Activated CD8-positive, alpha-beta T cell treated with anti-CD3 and anti-CD28 coated beads for 36 hours (primary cell): ENCODE measurements around the gene PRPF38A. TPM values are rescaled to one million over a fixed set of nuclear protein-coding genes. Genes with fewer than 3 reads are reported as not detected.
A peak's percentile ranks its signal among the peaks of the same experiment; 100 is the strongest.

Experiments used
- ATAC-seq: fragments of 200-7000 bp; cut with Tn5 transposase; one replicate; pipeline ENCODE4 v1.10.0; 2021; ENCODE audit warnings: mild to moderate bottlenecking, moderate library complexity
- CTCF ChIA-PET: fragments of 350-600 bp; sonication (Branson Sonifier 250); formaldehyde crosslinking; loops from one replicate; lab custom pipeline; 2021; ENCODE audit warnings: antibody characterized with exemption; lab: Charles Lee
- POLR2A ChIA-PET: fragments of 350-600 bp; sonication (Branson Sonifier 250); formaldehyde crosslinking; loops from one replicate; lab custom pipeline; 2021; ENCODE audit warnings: antibody characterized with exemption; lab: Charles Lee
- DNase-seq: peaks from one replicate; pipeline ENCODE4 v3.0.0-alpha.2; 2020
- H3K27ac Mint-ChIP-seq: one replicate; pipeline ENCODE4 v1.8.0; 2021; ENCODE audit warnings: mild to moderate bottlenecking, mixed read lengths
- H3K27me3 Mint-ChIP-seq: one replicate; pipeline ENCODE4 v1.8.0; 2021; ENCODE audit warnings: mixed read lengths
- H3K36me3 Mint-ChIP-seq: one replicate; pipeline ENCODE4 v1.8.0; 2021; ENCODE audit warnings: low read depth, mixed read lengths
- H3K4me1 Mint-ChIP-seq: one replicate; pipeline ENCODE4 v1.8.0; 2021; ENCODE audit warnings: low read depth, mixed read lengths
- H3K4me3 Mint-ChIP-seq: one replicate; pipeline ENCODE4 v1.8.0; 2021; ENCODE audit warnings: mild to moderate bottlenecking, moderate library complexity, mixed read lengths
- H3K9me3 Mint-ChIP-seq: one replicate; pipeline ENCODE4 v1.8.0; 2021; ENCODE audit warnings: mixed read lengths
- CTCF ChIP-seq: fragments of 200-600 bp; IDR thresholded peaks from one replicate; pipeline ENCODE4 v1.8.0; 2022; ENCODE audit warnings: antibody characterized with exemption, mild to moderate bottlenecking
- intact Hi-C: fragments of 100-400 bp; cut with micrococcal nuclease; formaldehyde crosslinking; loops from one replicate; pipeline ENCODE4 v1.10.0; 2022
- total RNA-seq, 2 experiments: library from RNA; stranded (reverse); gene quantifications; one replicate each; pipeline ENCODE4 v1.2.3, GENCODE V29; 2021

PRPF38A gene
- total RNA-seq, 2 experiments from 2014 or later = 81.3 to 85.8 TPM

DNA sequence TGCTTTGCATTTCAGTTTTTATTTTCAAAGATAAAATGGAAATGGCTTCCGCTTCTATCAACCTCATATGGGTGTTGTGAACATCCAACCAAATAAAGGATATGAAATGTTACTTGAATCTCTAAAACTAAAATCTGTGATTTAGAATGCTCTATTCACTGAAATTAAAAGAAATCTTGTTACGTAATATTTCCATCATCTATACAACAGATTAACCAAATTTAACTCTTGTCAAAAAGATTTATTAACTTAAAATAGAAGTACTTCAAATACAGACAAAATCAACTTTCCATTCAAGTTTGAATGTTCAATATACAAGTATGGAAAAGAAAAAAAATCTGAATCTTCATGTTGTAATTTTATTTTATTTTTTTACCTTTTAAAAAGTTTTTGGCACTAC is 18.7 kb downstream of the PRPF38A start:
- TF ChIP-seq CTCF = no peak
- POLR2A ChIA-PET = interaction anchor here (0.9 to 1.6 kb wide), 7 partner anchors 9 to 58 kb away, joined by 3 to 21 read pairs (median 6); partner anchors contain the start of genes ORC1 and PRPF38A
- intact Hi-C loops = loop anchor here (10.0 kb wide), 2 partner anchors 132 to 262 kb away; partner anchors contain the start of gene TUT4
- Mint-ChIP-seq H3K36me3 (peaks cover 48% of the 10 kb centered on the region), H3K9me3 (no peaks in the 10 kb centered on the region), H3K27me3 (no peaks in the 10 kb centered on the region), H3K4me1 (peaks cover 48% of the 10 kb centered on the region), H3K27ac (peak overlapping the region; percentile 25), H3K4me3 (no peak overlapping the region)
- ATAC-seq = no peak
- no peak for DNase-seq
- CTCF ChIA-PET = interaction anchor here (1.1 to 2.1 kb wide), 4 partner anchors 14 to 263 kb away, joined by 3 to 7 read pairs (median 3); no protein-coding TSS in a partner anchor

DNA sequence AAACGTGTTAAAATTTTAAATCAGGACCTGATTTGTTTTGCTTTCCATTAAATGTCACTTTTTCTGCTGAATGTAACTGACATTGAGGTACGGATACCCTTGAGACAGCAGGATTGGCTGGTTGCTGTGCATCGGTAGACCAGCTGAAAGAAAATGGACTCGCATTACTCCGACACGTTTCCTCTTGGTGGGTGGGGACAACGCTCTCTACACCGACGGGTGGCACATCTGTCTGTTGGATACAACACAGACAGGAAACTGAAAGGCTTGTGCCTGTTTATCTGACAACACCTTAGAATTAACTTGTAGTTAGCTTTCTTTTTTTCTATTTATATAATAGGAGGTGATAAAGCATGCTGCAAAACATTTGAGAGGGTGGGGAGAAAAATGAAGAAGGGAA is 19.4 kb downstream of the PRPF38A start:
- ATAC-seq (peak; percentile 93), DNase-seq (peak; percentile 86)
- Mint-ChIP-seq H3K4me1 (peaks cover 43% of the 10 kb centered on the region), H3K4me3 (peak overlapping the region; percentile 54), H3K27me3 (no peaks in the 10 kb centered on the region), H3K36me3 (peaks cover 44% of the 10 kb centered on the region), H3K27ac (peak overlapping the region; percentile 95), H3K9me3 (no peaks in the 10 kb centered on the region)
- POLR2A ChIA-PET = interaction anchor here (0.8 to 1.6 kb wide), 9 partner anchors 11 to 280 kb away, joined by 3 to 21 read pairs (median 4); partner anchors contain the start of genes ORC1 and PRPF38A
- intact Hi-C loops = loop anchor here (10.0 kb wide), 2 partner anchors 131 to 261 kb away; partner anchors contain the start of gene TUT4
- CTCF ChIA-PET = interaction anchor here (0.7 to 2.1 kb wide), 7 partner anchors 9 to 264 kb away, joined by 3 to 7 read pairs (median 3); no protein-coding TSS in a partner anchor
- TF ChIP-seq CTCF = no peak

- ChIA-PET POLR2A (interaction anchor here (0.8 to 1.6 kb wide), 9 partner anchors 11 to 279 kb away, joined by 3 to 21 read pairs (median 4); partner anchors contain the start of genes ORC1 and PRPF38A), CTCF (interaction anchor here (0.7 to 2.1 kb wide), 7 partner anchors 9 to 263 kb away, joined by 3 to 7 read pairs (median 3); no protein-coding TSS in a partner anchor)
- H3K4me3 Mint-ChIP-seq = peak overlapping the region; percentile 54
- H3K4me1 Mint-ChIP-seq = peaks cover 41% of the 10 kb centered on the region
- H3K27ac Mint-ChIP-seq = peak overlapping the region; percentile 95
- ATAC-seq (peak; percentile 91), DNase-seq (peak; percentile 39)
- H3K36me3 Mint-ChIP-seq = peaks cover 45% of the 10 kb centered on the region
- TF ChIP-seq CTCF = no peak
- intact Hi-C loops = loop anchor here (10.0 kb wide), 2 partner anchors 131 to 261 kb away; partner anchors contain the start of gene TUT4
- H3K9me3 Mint-ChIP-seq = no peaks in the 10 kb centered on the region
- H3K27me3 Mint-ChIP-seq = no peaks in the 10 kb centered on the region
Observed at GRCh38 chr1:52424231-52424636, 19.8 kb downstream of the PRPF38A start.

- TF ChIP-seq CTCF = no peak
- intact Hi-C loops = loop anchor here (10.0 kb wide), 2 partner anchors 130 to 260 kb away; partner anchors contain the start of gene TUT4
- Mint-ChIP-seq H3K27ac (peak overlapping the region; percentile 95), H3K9me3 (no peaks in the 10 kb centered on the region), H3K27me3 (no peaks in the 10 kb centered on the region), H3K4me1 (peaks cover 37% of the 10 kb centered on the region), H3K4me3 (no peak overlapping the region), H3K36me3 (peaks cover 39% of the 10 kb centered on the region)
- CTCF ChIA-PET = interaction anchor here (1.0 to 2.1 kb wide), 3 partner anchors 22 to 263 kb away, joined by 3 to 7 read pairs (median 3); no protein-coding TSS in a partner anchor
- DNase-seq = no peak
- ATAC-seq = no peak
- POLR2A ChIA-PET = interaction anchor here (0.8 to 1.6 kb wide), 7 partner anchors 10 to 279 kb away, joined by 3 to 21 read pairs (median 4); partner anchors contain the start of genes ORC1 and PRPF38A
Observed at GRCh38 chr1:52424813-52425212, 20.4 kb downstream of the PRPF38A start.
